IMR-90 (cell line): ENCODE measurements around the gene FBXO28.

Experiments used
- BHLHE40 ChIP-seq: fragments of 150-350 bp; IDR thresholded peaks from 2 replicates; pipeline ENCODE4 v1.6.1; 2016; ENCODE audit warnings: mild to moderate bottlenecking, low read depth, low read length
- CEBPB ChIP-seq: IDR thresholded peaks from 2 replicates; pipeline ENCODE4 v1.6.1; 2012; ENCODE audit warnings: low read depth, low read length, improper control_type of control experiment
- POLR2A ChIP-seq: IDR thresholded peaks from 2 replicates; pipeline ENCODE4 v1.6.1; 2012; ENCODE audit warnings: mild to moderate bottlenecking, low read depth, low read length
- RAD21 ChIP-seq: IDR thresholded peaks from 2 replicates; pipeline ENCODE4 v1.6.1; 2012; ENCODE audit warnings: low read length, improper control_type of control experiment
- RCOR1 ChIP-seq: IDR thresholded peaks from 2 replicates; pipeline ENCODE4 v1.6.1; 2012; ENCODE audit warnings: mild to moderate bottlenecking, low read length, improper control_type of control experiment; ENCODE audit not compliant: insufficient replicate concordance
- TF ChIP-seq, protein P1 (sequence below): conservative IDR thresholded peaks from 2 replicates; pipeline ENCODE4 v1.5.1; 2012; ENCODE audit warnings: mild to moderate bottlenecking, low read depth, low read length, improper control_type of control experiment

DNA sequence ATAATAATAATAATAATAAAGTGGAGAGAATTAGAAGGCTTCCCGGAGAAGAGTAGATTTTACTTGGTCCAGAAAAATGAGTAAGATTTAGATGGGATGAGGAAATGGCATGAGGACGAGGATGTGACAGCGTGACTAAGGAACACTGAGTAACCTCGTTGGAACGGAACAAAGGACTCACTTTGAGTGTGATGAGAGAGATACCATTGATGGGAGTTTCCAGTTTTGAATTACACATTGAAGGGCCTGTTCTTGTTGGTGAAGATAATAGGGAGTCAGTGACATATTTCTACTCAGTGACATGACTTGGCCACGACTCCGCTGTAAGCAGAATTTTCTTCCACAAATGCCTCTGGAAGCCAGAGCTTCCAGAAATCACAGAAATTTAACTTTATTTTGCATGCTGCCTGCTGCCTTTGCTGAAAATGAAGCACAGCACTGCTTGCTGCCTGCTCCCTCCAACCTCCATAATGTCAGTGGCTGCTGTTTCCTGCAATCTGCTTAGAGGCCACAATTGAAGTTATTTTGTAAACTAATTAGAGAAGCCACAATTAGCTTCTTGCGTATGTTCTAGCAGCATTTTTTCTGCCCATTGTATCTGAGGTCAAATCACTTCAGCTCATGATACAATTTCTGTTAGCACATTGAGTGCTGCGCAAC, 33.7 kb upstream of the FBXO28 start:
- TF ChIP-seq POLR2A: no peak
- TF ChIP-seq CEBPB: peak; percentile 64; the same call in 1 of the 2 replicates
- TF ChIP-seq, protein P1, sequence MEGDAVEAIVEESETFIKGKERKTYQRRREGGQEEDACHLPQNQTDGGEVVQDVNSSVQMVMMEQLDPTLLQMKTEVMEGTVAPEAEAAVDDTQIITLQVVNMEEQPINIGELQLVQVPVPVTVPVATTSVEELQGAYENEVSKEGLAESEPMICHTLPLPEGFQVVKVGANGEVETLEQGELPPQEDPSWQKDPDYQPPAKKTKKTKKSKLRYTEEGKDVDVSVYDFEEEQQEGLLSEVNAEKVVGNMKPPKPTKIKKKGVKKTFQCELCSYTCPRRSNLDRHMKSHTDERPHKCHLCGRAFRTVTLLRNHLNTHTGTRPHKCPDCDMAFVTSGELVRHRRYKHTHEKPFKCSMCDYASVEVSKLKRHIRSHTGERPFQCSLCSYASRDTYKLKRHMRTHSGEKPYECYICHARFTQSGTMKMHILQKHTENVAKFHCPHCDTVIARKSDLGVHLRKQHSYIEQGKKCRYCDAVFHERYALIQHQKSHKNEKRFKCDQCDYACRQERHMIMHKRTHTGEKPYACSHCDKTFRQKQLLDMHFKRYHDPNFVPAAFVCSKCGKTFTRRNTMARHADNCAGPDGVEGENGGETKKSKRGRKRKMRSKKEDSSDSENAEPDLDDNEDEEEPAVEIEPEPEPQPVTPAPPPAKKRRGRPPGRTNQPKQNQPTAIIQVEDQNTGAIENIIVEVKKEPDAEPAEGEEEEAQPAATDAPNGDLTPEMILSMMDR: no peak
- no peak for TF ChIP-seq BHLHE40
- no peak for TF ChIP-seq RCOR1
- TF ChIP-seq RAD21: no peak
